SK-N-SH (cell line): Measurements from ENCODE around the gene TNPO2. TPM values are rescaled to one million over a fixed set of nuclear protein-coding genes. Genes with fewer than 3 reads are reported as not detected.
A peak's percentile ranks its signal among the peaks of the same experiment; 100 is the strongest.

Source experiments
- CTCF ChIA-PET: fragments of 300-600, 350-600 bp; formaldehyde crosslinking; extraction: SDS; loops from one replicate; lab custom pipeline; 2021; lab: Yijun Ruan, JAX
- POLR2A ChIA-PET: fragments of 350-600 bp; sonication (Branson Sonifier 250); formaldehyde crosslinking; extraction: SDS; loops from one replicate; lab custom pipeline; 2020; ENCODE audit warnings: antibody characterized with exemption, inconsistent platforms; lab: Yijun Ruan, JAX
- DNase-seq: peaks from one replicate; pipeline ENCODE4 v3.0.0; 2012
- H2AFZ ChIP-seq: fragments of 200-600 bp; sonication (generic); 2 replicates; pipeline ENCODE4 v1.8.1; 2016; ENCODE audit warnings: antibody characterized with exemption, mild to moderate bottlenecking, low read depth
- H3F3A ChIP-seq: fragments of 200-600 bp; sonication (generic); replicated peaks from 2 replicates; pipeline ENCODE3; 2016; ENCODE audit warnings: antibody characterized with exemption, mild to moderate bottlenecking; ENCODE audit not compliant: insufficient read depth
- H3K27ac ChIP-seq, 2 experiments: fragments of 200-500 bp in 1 of 2; fragments of 200-600 bp in 1 of 2; sonication (Bioruptor generic) in 1 of 2; sonication (generic), shearing (Covaris generic) in 1 of 2; 2 replicates each; pipeline versions ENCODE4 v1.5.1 to v1.6.1; 2014 to 2016; ENCODE audit warnings: low read depth in 2 of 2, inconsistent platforms in 1 of 2, low read length in 1 of 2, mild to moderate bottlenecking in 1 of 2, mixed read lengths in 1 of 2
- H3K27me3 ChIP-seq: fragments of 200-600 bp; sonication (generic), shearing (Covaris generic); 2 replicates; pipeline ENCODE4 v1.6.1; 2016; ENCODE audit warnings: mixed run types; ENCODE audit not compliant: insufficient read depth
- H3K36me3 ChIP-seq, 2 experiments: fragments of 200-500 bp in 1 of 2; fragments of 200-600 bp in 1 of 2; sonication (Bioruptor generic) in 1 of 2; sonication (generic) in 1 of 2; replicated peaks in 1 of 2; 2 replicates each; pipeline versions ENCODE3 to v1.5.1; 2014 to 2016; ENCODE audit warnings: low read length in 1 of 2, mild to moderate bottlenecking in 1 of 2; ENCODE audit not compliant: insufficient read depth in 2 of 2, control insufficient read depth in 1 of 2
- H3K4me1 ChIP-seq, 2 experiments: fragments of 200-500 bp in 1 of 2; fragments of 200-600 bp in 1 of 2; sonication (Bioruptor generic) in 1 of 2; sonication (generic), shearing (Covaris generic) in 1 of 2; 2 replicates each; pipeline versions ENCODE4 v1.5.1 to v1.6.1; 2014 to 2016; ENCODE audit warnings: low read depth in 1 of 2, low read length in 1 of 2, mixed run types in 1 of 2; ENCODE audit not compliant: insufficient read depth in 2 of 2, control insufficient read depth in 1 of 2
- H3K4me2 ChIP-seq: fragments of 200-600 bp; sonication (generic), shearing (Covaris generic); 2 replicates; pipeline ENCODE4 v1.6.1; 2017; ENCODE audit warnings: mixed run types
- H3K4me3 ChIP-seq, 2 experiments: fragments of 200-500 bp in 1 of 2; fragments of 200-600 bp in 1 of 2; sonication (Bioruptor generic) in 1 of 2; sonication (generic), shearing (Covaris generic) in 1 of 2; 2 replicates each; pipeline versions ENCODE4 v1.5.1 to v1.8.1; 2014 to 2016; ENCODE audit warnings: low read depth in 2 of 2, inconsistent platforms in 1 of 2, low read length in 1 of 2, mild to moderate bottlenecking in 1 of 2, mixed read lengths in 1 of 2, moderate library complexity in 1 of 2
- H3K79me2 ChIP-seq: fragments of 200-600 bp; sonication (generic); 2 replicates; pipeline ENCODE4 v1.8.1; 2017; ENCODE audit warnings: mild to moderate bottlenecking; ENCODE audit not compliant: insufficient read depth
- H3K9ac ChIP-seq: fragments of 200-600 bp; sonication (generic); 2 replicates; pipeline ENCODE4 v1.6.1; 2017; ENCODE audit warnings: mixed run types
- H3K9me2 ChIP-seq: fragments of 200-600 bp; sonication (generic); 2 replicates; pipeline ENCODE4 v1.6.1; 2017; ENCODE audit warnings: mixed run types
- H3K9me3 ChIP-seq: fragments of 200-600 bp; sonication (generic); 2 replicates; pipeline ENCODE4 v1.6.1; 2017; ENCODE audit warnings: mixed run types, mild to moderate bottlenecking, moderate library complexity
- H4K20me1 ChIP-seq: fragments of 200-600 bp; sonication (generic); 2 replicates; pipeline ENCODE4 v1.6.1; 2017; ENCODE audit warnings: mild to moderate bottlenecking, mixed run types; ENCODE audit not compliant: insufficient read depth
- CTCF ChIP-seq: fragments of 200-600 bp; sonication (generic); IDR thresholded peaks from 2 replicates; pipeline ENCODE4 v1.6.1; 2017; ENCODE audit warnings: antibody characterized with exemption, mild to moderate bottlenecking, moderate library complexity
- ELF1 ChIP-seq: IDR thresholded peaks from 2 replicates; pipeline ENCODE4 v1.4.0; 2012
- FOSL2 ChIP-seq: IDR thresholded peaks from 2 replicates; pipeline ENCODE4 v1.4.0; 2012; ENCODE audit warnings: low read depth, mild to moderate bottlenecking, moderate library complexity, borderline replicate concordance
- FOXJ3 ChIP-seq: sonication (generic); formaldehyde crosslinking; IDR thresholded peaks from 2 replicates; pipeline ENCODE4 v1.5.1; 2020; ENCODE audit warnings: mild to moderate bottlenecking, missing genetic modification reagents
- FOXM1 ChIP-seq: IDR thresholded peaks from 2 replicates; pipeline ENCODE4 v1.4.0; 2012; ENCODE audit warnings: low read depth, mild to moderate bottlenecking
- GABPA ChIP-seq: IDR thresholded peaks from 2 replicates; pipeline ENCODE4 v1.4.0; 2012; ENCODE audit warnings: low read depth, mild to moderate bottlenecking
- GATA2 ChIP-seq: sonication (generic); formaldehyde crosslinking; IDR thresholded peaks from 2 replicates; pipeline ENCODE4 v1.5.0; 2020; ENCODE audit warnings: mild to moderate bottlenecking, missing genetic modification reagents
- MAX ChIP-seq: IDR thresholded peaks from 2 replicates; pipeline ENCODE4 v1.4.0; 2012; ENCODE audit warnings: low read depth
- NFIC ChIP-seq: IDR thresholded peaks from 2 replicates; pipeline ENCODE4 v1.4.0; 2012; ENCODE audit warnings: borderline replicate concordance
- POLR2AphosphoS5 ChIP-seq: IDR thresholded peaks from 2 replicates; pipeline ENCODE4 v1.6.1; 2012; ENCODE audit warnings: low read depth, low read length
- REST ChIP-seq: IDR thresholded peaks from 2 replicates; pipeline ENCODE4 v1.6.1; 2012; ENCODE audit warnings: mild to moderate bottlenecking, low read depth, low read length, moderate library complexity
- RFX5 ChIP-seq: IDR thresholded peaks from 2 replicates; pipeline ENCODE4 v1.6.1; 2012; ENCODE audit warnings: mild to moderate bottlenecking, improper control_type of control experiment, low read length
- RXRA ChIP-seq: IDR thresholded peaks from 2 replicates; pipeline ENCODE4 v1.4.0; 2012; ENCODE audit warnings: low read depth, mild to moderate bottlenecking, borderline replicate concordance
- TAF1 ChIP-seq: IDR thresholded peaks from 2 replicates; pipeline ENCODE4 v1.6.1; 2012; ENCODE audit warnings: low read depth, mild to moderate bottlenecking, low read length, moderate library complexity, borderline replicate concordance
- TCF12 ChIP-seq: IDR thresholded peaks from 2 replicates; pipeline ENCODE4 v1.4.0; 2012
- USF1 ChIP-seq: IDR thresholded peaks from 2 replicates; pipeline ENCODE4 v1.4.0; 2012; ENCODE audit warnings: low read depth, borderline replicate concordance
- USF2 ChIP-seq: fragments of 150-350 bp; IDR thresholded peaks from 2 replicates; pipeline ENCODE4 v1.6.1; 2017; ENCODE audit warnings: antibody characterized with exemption, low read length, low read depth, borderline replicate concordance
- YY1 ChIP-seq: IDR thresholded peaks from 2 replicates; pipeline ENCODE4 v1.4.0; 2012; ENCODE audit warnings: low read depth, mild to moderate bottlenecking
- WGBS: methylation state at CpG from one replicate; pipeline ENCODE4 v1.1.6; 2017; ENCODE audit warnings: low lambda C conversion rate; 5-methylcytosine and 5-hydroxymethylcytosine counted together
- polyA plus RNA-seq, 3 experiments: library from polyadenylated mRNA; depleted of rRNA; stranded (reverse); fragments of >200 nt; gene quantifications; 2 replicates each; pipeline ENCODE4 v1.2.3, GENCODE V29; 2012

The TNPO2 gene
- polyA plus RNA-seq, 1 of the 3 experiments (the other 2 are of a cell fraction) = 82.4 TPM

- no peak for TF ChIP-seq FOXJ3 (CRISPR knock-in tag)
- no peak for TF ChIP-seq GATA2 (CRISPR knock-in tag)
- TF ChIP-seq POLR2AphosphoS5 = no peak
- TF ChIP-seq TCF12 = no peak
- no peak for TF ChIP-seq REST
- TF ChIP-seq RFX5 = no peak
These were observed 36.0 kb upstream of the TNPO2 start (continued) for GRCh38 chr19:12759686-12760085.

GRCh38 chr19:12757544-12758274 is 34.0 kb upstream of the TNPO2 start:
- no peak overlapping the region for H3K27ac ChIP-seq
- peak overlapping the region; percentile 25; the same call in 1 of the 2 replicates for H3K4me2 ChIP-seq
- H3K79me2 ChIP-seq = no peaks in the 10 kb centered on the region
- H2AFZ ChIP-seq = peak overlapping the region; percentile 73
- H3K9me3 ChIP-seq = no peaks in the 10 kb centered on the region
- no peaks in the 10 kb centered on the region for H4K20me1 ChIP-seq
- H3K36me3 ChIP-seq = peaks cover 0 to 4% of the 10 kb centered on the region in 2 experiments
- H3K4me1 ChIP-seq = no peaks in the 10 kb centered on the region; a peak in 1 of 4 replicates
- peaks cover 15% of the 10 kb centered on the region for H3F3A ChIP-seq
- H3K27me3 ChIP-seq = peaks cover 12% of the 10 kb centered on the region; the same call in 1 of the 2 replicates
- CTCF ChIA-PET = interaction anchor here (0.6 to 17.5 kb wide), 34 partner anchors 11 to 1195 kb away, joined by 3 to 321 read pairs (median 4); partner anchors contain the start of genes BEST2, DCAF15, FBXW9 and GET3
- no peaks in the 10 kb centered on the region for H3K9me2 ChIP-seq
- peak overlapping the region; percentile 31 to 44; a peak in 3 of 4 replicates for H3K4me3 ChIP-seq
- no peak overlapping the region for H3K9ac ChIP-seq
- 74% methylated on average over 11 of the region's 60 CpGs for WGBS
- peak; percentile 94 for DNase-seq
- POLR2A ChIA-PET = interaction anchor here (0.7 to 1.1 kb wide), 2 partner anchors 17 to 21 kb away, joined by 3 read pairs; partner anchors contain the start of gene GET3
- TF ChIP-seq RXRA = no peak
- no peak for TF ChIP-seq GATA2 (CRISPR knock-in tag)
- TF ChIP-seq MAX = peak; percentile 51; the same call in 1 of the 2 replicates
- no peak for TF ChIP-seq ELF1
- TF ChIP-seq POLR2AphosphoS5 = no peak
- TF ChIP-seq FOXM1 = no peak
- no peak for TF ChIP-seq USF1
- no peak; the same call in 1 of the 2 replicates for TF ChIP-seq TAF1
- no peak for TF ChIP-seq REST
- TF ChIP-seq YY1 = no peak
- no peak for TF ChIP-seq GABPA
- TF ChIP-seq USF2 = no peak
- TF ChIP-seq NFIC = no peak
- no peak for TF ChIP-seq FOSL2
- no peak for TF ChIP-seq RFX5
- TF ChIP-seq CTCF = peak; percentile 84
